ENCODE measurements around the gene KBTBD3. TPM values are rescaled to one million over a fixed set of nuclear protein-coding genes. Genes with fewer than 3 reads are reported as not detected.

Gene KBTBD3
- polyA plus RNA-seq, 2 of the 4 experiments (the other 2 are of a cell fraction), result 3.7 to 6.9 TPM

DNA sequence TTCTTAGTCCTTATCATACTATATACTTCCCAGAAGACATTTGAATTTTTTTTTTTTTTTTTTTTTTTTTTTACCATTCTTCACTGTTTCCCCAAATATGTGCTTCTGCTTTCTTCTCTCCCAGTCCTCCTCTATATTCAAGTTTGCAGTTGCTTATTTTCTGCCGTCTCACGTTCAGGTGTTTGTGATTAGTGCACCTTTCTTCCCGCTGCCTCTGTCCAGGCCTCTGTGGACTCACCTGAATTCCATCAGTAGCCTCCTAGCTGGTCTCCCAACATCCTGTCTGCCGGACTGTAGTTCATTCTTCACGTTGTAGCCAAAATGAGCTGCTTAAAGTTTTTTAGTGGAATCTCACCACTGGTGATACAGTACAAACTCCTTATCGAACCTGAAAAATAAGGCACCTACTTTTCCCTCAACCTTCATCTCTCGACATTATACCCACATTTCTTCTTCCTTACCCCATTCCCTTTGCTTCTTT lies 54.3 kb downstream of the KBTBD3 start:
- no peak for ATAC-seq
- CTCF ChIA-PET, result no interaction called here
- TF ChIP-seq EHF (CRISPR knock-in tag; IDR thresholded peaks at IDR 0.05) (no peak), RARB (CRISPR knock-in tag; IDR thresholded peaks at IDR 0.05) (no peak), ZFP36 (IDR thresholded peaks at IDR 0.05; ENCODE audit: borderline replicate concordance, partially characterized antibody) (no peak), HOXA7 (CRISPR knock-in tag; IDR thresholded peaks at IDR 0.05) (no peak), FOXS1 (CRISPR knock-in tag; IDR thresholded peaks at IDR 0.05) (no peak), ZC3H11A (IDR thresholded peaks at IDR 0.05) (no peak), RFX5 (IDR thresholded peaks at IDR 0.05) (no peak)
- TF ChIP-seq, protein P1, sequence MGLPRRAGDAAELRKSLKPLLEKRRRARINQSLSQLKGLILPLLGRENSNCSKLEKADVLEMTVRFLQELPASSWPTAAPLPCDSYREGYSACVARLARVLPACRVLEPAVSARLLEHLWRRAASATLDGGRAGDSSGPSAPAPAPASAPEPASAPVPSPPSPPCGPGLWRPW (IDR thresholded peaks at IDR 0.05), result no peak
- Histone ChIP-seq H3K9me3 (no peaks in the 10 kb centered on the region), H3K4me2 (peak overlapping the region; percentile 62), H3K27ac (peak overlapping the region; percentile 63 to 79), H3K4me1 (peaks cover 21% of the 10 kb centered on the region), H3K4me3 (peak overlapping the region; percentile 49)
- no peak for FAIRE-seq
- DNase-seq (ENCODE audit: low read depth in 1 of 2, low spot score in 1 of 2), result no peak
- WGBS (ENCODE audit: missing lambda C conversion rate), result 94% methylated on average over 7 of the region's 7 CpGs
- POLR2A ChIA-PET, result interaction anchor here (1.1 kb wide), 1 partner anchor 54 kb away, joined by 10 read pairs; the partner anchor contains the start of genes AASDHPPT and KBTBD3

DNA sequence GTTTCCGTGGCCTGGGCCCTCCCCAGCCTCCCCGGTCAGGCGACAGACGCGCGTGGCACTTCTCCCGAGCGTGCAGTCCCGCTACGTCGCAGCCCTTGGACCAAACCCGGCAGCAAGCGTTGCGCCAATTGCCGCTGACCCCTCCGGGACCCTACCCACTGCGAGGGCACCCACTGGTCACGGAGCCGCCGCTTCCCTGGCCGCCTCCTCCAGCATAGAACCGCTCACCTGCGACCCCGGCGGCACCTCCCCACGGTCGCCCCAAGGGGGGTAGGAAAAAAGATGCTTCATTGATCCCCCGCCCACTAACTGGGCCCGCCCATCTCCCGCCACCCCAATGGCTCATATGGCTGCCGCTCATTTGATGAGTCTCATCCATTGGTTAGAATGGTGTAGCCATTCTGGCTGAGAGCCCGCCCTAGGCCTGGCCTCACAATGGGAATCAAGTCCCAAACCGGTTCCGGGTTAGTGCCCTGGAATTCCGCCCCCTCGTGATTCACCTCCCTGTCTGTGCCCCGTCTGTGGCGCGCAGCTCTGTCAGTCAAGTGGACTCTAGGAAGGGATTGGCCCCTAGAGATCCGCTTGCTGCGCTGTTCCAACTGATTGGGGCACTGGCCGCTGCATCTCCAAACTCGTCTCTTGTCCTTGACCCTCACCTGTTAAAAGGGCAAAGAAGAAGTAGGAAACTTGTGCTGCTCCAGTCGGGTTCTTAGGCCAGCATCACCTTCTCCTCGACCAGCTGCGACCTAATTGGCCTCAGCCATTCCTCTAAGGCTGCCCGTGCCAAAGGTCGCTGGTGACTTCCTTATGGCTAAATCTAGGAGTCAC lies 55.0 kb downstream of the KBTBD3 start, which contains the start of gene MSANTD4:
Gene MSANTD4, minus strand, starts transcription at position 274 of the 828 bp plus-strand sequence. CDS start 11,323 bp downstream, outside the sequence.
- CTCF ChIA-PET, result no interaction called here
- TF ChIP-seq MYC (IDR thresholded peaks at IDR 0.05; ENCODE audit: borderline replicate concordance, low read length) (no peak), MAFK (IDR thresholded peaks at IDR 0.05; ENCODE audit: partially characterized antibody) (no peak), TFCP2L1 (CRISPR knock-in tag; IDR thresholded peaks at IDR 0.05) (no peak), HOXA7 (CRISPR knock-in tag; IDR thresholded peaks at IDR 0.05) (no peak), POLR2A (IDR thresholded peaks at IDR 0.05; ENCODE audit: low read length) (peak; percentile 43), RCOR1 (IDR thresholded peaks at IDR 0.05; ENCODE audit: low read depth, low read length) (no peak), CEBPB (IDR thresholded peaks at IDR 0.05) (no peak), FOXS1 (CRISPR knock-in tag; IDR thresholded peaks at IDR 0.05) (no peak), ESRRA (IDR thresholded peaks at IDR 0.05; ENCODE audit: borderline replicate concordance, low read length) (peak; percentile 94), CBX2 (IDR thresholded peaks at IDR 0.05; ENCODE audit: borderline replicate concordance, low read depth) (no peak), GATA3 (IDR thresholded peaks at IDR 0.05; ENCODE audit: borderline replicate concordance) (no peak), POLR2AphosphoS2 (conservative IDR thresholded peaks at IDR 0.05; ENCODE audit: low read length) (no peak), ZC3H11A (IDR thresholded peaks at IDR 0.05) (no peak), FOSB (CRISPR knock-in tag; IDR thresholded peaks at IDR 0.05) (no peak), TP53 (CRISPR knock-in tag; IDR thresholded peaks at IDR 0.05) (no peak), ZFP36 (IDR thresholded peaks at IDR 0.05; ENCODE audit: borderline replicate concordance, partially characterized antibody) (no peak), JUN (IDR thresholded peaks at IDR 0.05) (peak in 1 of 2 experiments; percentile 66; a peak in 2 of 5 replicates), FOSL2 (IDR thresholded peaks at IDR 0.05) (0 out of 2 replicates have a peak, but pooled peaks have one; percentile 27), FOSL2 (CRISPR knock-in tag; IDR thresholded peaks at IDR 0.05) (peak; percentile 86), JUNB (IDR thresholded peaks at IDR 0.05) (no peak)
- TF ChIP-seq, protein P2, sequence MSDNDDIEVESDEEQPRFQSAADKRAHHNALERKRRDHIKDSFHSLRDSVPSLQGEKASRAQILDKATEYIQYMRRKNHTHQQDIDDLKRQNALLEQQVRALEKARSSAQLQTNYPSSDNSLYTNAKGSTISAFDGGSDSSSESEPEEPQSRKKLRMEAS (IDR thresholded peaks at IDR 0.05), result 0 out of 2 replicates have a peak, but pooled peaks have one; percentile 29
- TF ChIP-seq, protein P3, sequence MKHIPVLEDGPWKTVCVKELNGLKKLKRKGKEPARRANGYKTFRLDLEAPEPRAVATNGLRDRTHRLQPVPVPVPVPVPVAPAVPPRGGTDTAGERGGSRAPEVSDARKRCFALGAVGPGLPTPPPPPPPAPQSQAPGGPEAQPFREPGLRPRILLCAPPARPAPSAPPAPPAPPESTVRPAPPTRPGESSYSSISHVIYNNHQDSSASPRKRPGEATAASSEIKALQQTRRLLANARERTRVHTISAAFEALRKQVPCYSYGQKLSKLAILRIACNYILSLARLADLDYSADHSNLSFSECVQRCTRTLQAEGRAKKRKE (CRISPR knock-in tag; IDR thresholded peaks at IDR 0.05; ENCODE audit: low read depth), result no peak
- TF ChIP-seq, protein P4, sequence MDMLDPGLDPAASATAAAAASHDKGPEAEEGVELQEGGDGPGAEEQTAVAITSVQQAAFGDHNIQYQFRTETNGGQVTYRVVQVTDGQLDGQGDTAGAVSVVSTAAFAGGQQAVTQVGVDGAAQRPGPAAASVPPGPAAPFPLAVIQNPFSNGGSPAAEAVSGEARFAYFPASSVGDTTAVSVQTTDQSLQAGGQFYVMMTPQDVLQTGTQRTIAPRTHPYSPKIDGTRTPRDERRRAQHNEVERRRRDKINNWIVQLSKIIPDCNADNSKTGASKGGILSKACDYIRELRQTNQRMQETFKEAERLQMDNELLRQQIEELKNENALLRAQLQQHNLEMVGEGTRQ (IDR thresholded peaks at IDR 0.05), result peak; percentile 10; the same call in 1 of the 2 replicates
- TF ChIP-seq, protein P5, sequence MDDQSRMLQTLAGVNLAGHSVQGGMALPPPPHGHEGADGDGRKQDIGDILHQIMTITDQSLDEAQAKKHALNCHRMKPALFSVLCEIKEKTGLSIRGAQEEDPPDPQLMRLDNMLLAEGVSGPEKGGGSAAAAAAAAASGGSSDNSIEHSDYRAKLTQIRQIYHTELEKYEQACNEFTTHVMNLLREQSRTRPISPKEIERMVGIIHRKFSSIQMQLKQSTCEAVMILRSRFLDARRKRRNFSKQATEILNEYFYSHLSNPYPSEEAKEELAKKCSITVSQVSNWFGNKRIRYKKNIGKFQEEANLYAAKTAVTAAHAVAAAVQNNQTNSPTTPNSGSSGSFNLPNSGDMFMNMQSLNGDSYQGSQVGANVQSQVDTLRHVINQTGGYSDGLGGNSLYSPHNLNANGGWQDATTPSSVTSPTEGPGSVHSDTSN (IDR thresholded peaks at IDR 0.05), result peak; percentile 97
- TF ChIP-seq, protein P6, sequence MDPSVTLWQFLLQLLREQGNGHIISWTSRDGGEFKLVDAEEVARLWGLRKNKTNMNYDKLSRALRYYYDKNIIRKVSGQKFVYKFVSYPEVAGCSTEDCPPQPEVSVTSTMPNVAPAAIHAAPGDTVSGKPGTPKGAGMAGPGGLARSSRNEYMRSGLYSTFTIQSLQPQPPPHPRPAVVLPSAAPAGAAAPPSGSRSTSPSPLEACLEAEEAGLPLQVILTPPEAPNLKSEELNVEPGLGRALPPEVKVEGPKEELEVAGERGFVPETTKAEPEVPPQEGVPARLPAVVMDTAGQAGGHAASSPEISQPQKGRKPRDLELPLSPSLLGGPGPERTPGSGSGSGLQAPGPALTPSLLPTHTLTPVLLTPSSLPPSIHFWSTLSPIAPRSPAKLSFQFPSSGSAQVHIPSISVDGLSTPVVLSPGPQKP (IDR thresholded peaks at IDR 0.05; ENCODE audit: low read depth, low read length), result no peak
- peak; percentile 99 to 100 for ATAC-seq

More for the DNA sequence above, 55.0 kb downstream of the KBTBD3 start, which contains the start of gene MSANTD4:
- Histone ChIP-seq H3K4me2 (peak within 1 kb of the TSS; percentile 81), H3K4me1 (peaks cover 21% of the 10 kb centered on the region), H3K9me3 (no peaks in the 10 kb centered on the region), H3K4me3 (peak within 1 kb of the TSS; percentile 72), H3K27ac (peak within 1 kb of the TSS; percentile 74 to 96)
- DNase-seq (ENCODE audit: low read depth in 1 of 2, low spot score in 1 of 2) (peak; percentile 94 to 98), FAIRE-seq (no peak)
- WGBS (ENCODE audit: missing lambda C conversion rate), result 5% methylated on average over 6 of the region's 48 CpGs
- POLR2A ChIA-PET, result interaction anchor here (1.1 kb wide), 1 partner anchor 55 kb away, joined by 10 read pairs; the partner anchor contains the start of genes AASDHPPT and KBTBD3

Data from A549 (cell line).